CD8-positive, alpha-beta memory T cell (primary cell): ENCODE results near the gene UHMK1. TPM values are rescaled to one million over a fixed set of nuclear protein-coding genes. Genes with fewer than 3 reads are reported as not detected.
"Not testable (repeated sequence)": the region's sequence is repeated elsewhere in the genome, so short reads cannot be mapped to it uniquely, and the experiment has no call there.

Source experiments
- CTCF ChIA-PET: fragments of 350-600 bp; sonication (Branson Sonifier 250); formaldehyde crosslinking; loops from one replicate; lab custom pipeline; 2021; ENCODE audit warnings: antibody characterized with exemption; lab: Charles Lee
- POLR2A ChIA-PET: fragments of 350-600 bp; sonication (Branson Sonifier 250); formaldehyde crosslinking; loops from one replicate; lab custom pipeline; 2021; ENCODE audit warnings: antibody characterized with exemption; lab: Charles Lee
- DNase-seq, 5 donors: peaks; one replicate each; pipeline versions ENCODE4 v3.0.0 to v3.0.0-alpha.2; 2020 to 2022; ENCODE audit warnings: mixed read lengths in 1 of 5
- H3K27ac ChIP-seq: one replicate; pipeline ENCODE4 v1.7.0; 2013; ENCODE audit warnings: low read depth, mild to moderate bottlenecking, low read length, moderate library complexity
- H3K27me3 ChIP-seq: 2 replicates; pipeline ENCODE4 v1.7.0; 2013; ENCODE audit warnings: low read length, mild to moderate bottlenecking; ENCODE audit not compliant: insufficient read depth, poor library complexity, severe bottlenecking
- H3K36me3 ChIP-seq: 2 replicates; pipeline ENCODE4 v1.7.0; 2013; ENCODE audit warnings: mild to moderate bottlenecking, low read length, moderate library complexity; ENCODE audit not compliant: insufficient read depth
- H3K4me1 ChIP-seq: 2 replicates; pipeline ENCODE4 v1.7.0; 2013; ENCODE audit warnings: mild to moderate bottlenecking, low read length, moderate library complexity; ENCODE audit not compliant: insufficient read depth
- H3K4me3 ChIP-seq: 2 replicates; pipeline ENCODE4 v1.7.0; 2013; ENCODE audit warnings: mild to moderate bottlenecking, low read length
- H3K9me3 ChIP-seq: 2 replicates; pipeline ENCODE4 v1.7.0; 2013; ENCODE audit warnings: mild to moderate bottlenecking, low read length
- H3K27ac Mint-ChIP-seq, 8 donors: one replicate each; pipeline ENCODE4 v1.8.0; 2020 to 2021; ENCODE audit warnings: mixed read lengths in 8 of 8, mild to moderate bottlenecking in 6 of 8, inconsistent platforms in 3 of 8, moderate library complexity in 3 of 8
- H3K27me3 Mint-ChIP-seq, 2 donors: one replicate each; pipeline ENCODE4 v1.8.0; 2020 to 2021; ENCODE audit warnings: mixed read lengths in 2 of 2, mild to moderate bottlenecking in 1 of 2, moderate library complexity in 1 of 2
- H3K36me3 Mint-ChIP-seq, 3 donors: one replicate each; pipeline ENCODE4 v1.8.0; 2020 to 2021; ENCODE audit warnings: mixed read lengths in 3 of 3, inconsistent platforms in 1 of 3, mild to moderate bottlenecking in 1 of 3
- H3K4me1 Mint-ChIP-seq, 3 donors: one replicate each; pipeline ENCODE4 v1.8.0; 2020 to 2021; ENCODE audit warnings: mixed read lengths in 3 of 3, inconsistent platforms in 1 of 3, mild to moderate bottlenecking in 1 of 3
- H3K4me3 Mint-ChIP-seq, 7 donors: one replicate each; pipeline ENCODE4 v1.8.0; 2020 to 2021; ENCODE audit warnings: mixed read lengths in 7 of 7, mild to moderate bottlenecking in 6 of 7, moderate library complexity in 4 of 7, inconsistent platforms in 2 of 7
- H3K9me3 Mint-ChIP-seq, 5 donors: one replicate each; pipeline ENCODE4 v1.8.0; 2020 to 2022; ENCODE audit warnings: mixed read lengths in 5 of 5, mild to moderate bottlenecking in 3 of 5, moderate library complexity in 2 of 5, inconsistent platforms in 1 of 5
- polyA plus RNA-seq: library from polyadenylated mRNA; unstranded; fragments of 300-500 nt; fragmentation: Illumina TruSeq; gene quantifications from one replicate; pipeline ENCODE4 v1.2.3, GENCODE V29; 2021
- total RNA-seq, 2 experiments: library from RNA; stranded (reverse); gene quantifications; one replicate each; pipeline ENCODE4 v1.2.3, GENCODE V29; 2021

UHMK1 gene
- total and polyA plus RNA-seq, 3 experiments from 2014 or later, result 54.3 to 67.9 (median 67.7) TPM

- peaks cover 16% of the 10 kb centered on the region for H3K4me1 ChIP-seq
- ChIA-PET POLR2A (interaction anchor here (0.6 kb wide), 1 partner anchor 50 kb away, joined by 3 read pairs; no protein-coding TSS in a partner anchor), CTCF (no interaction called here)
- H3K4me3 ChIP-seq, result peak within 1 kb of the TSS; percentile 78
- H3K4me1 Mint-ChIP-seq, result peaks cover 43 to 54% (median 53%) of the 10 kb centered on the region in 3 donors
- H3K9me3 ChIP-seq, result no peaks in the 10 kb centered on the region
- H3K9me3 Mint-ChIP-seq, result peaks cover 0 to 2% (median 0%) of the 10 kb centered on the region in 5 donors
- H3K27me3 Mint-ChIP-seq, result peaks cover 0 to 3% of the 10 kb centered on the region in 2 donors
- peaks cover 0 to 14% (median 3%) of the 10 kb centered on the region in 3 donors for H3K36me3 Mint-ChIP-seq
- no peak for DNase-seq
- H3K4me3 Mint-ChIP-seq, result peak within 1 kb of the TSS; percentile 96 to 99 (median 96)
- H3K27ac Mint-ChIP-seq, result peak within 1 kb of the TSS; percentile 97 to 99 (median 99)
- H3K27me3 ChIP-seq, result no peaks in the 10 kb centered on the region
- H3K27ac ChIP-seq, result peak within 1 kb of the TSS; percentile 93
- H3K36me3 ChIP-seq, result no peaks in the 10 kb centered on the region
Observed at GRCh38 chr1:162561616-162562469, 64.2 kb downstream of the UHMK1 start, which contains the start of gene UAP1. Gene UAP1, plus strand, starts transcription at chr1:162561722. Its CDS starts 4,347 bp downstream, at chr1:162566069.

DNA sequence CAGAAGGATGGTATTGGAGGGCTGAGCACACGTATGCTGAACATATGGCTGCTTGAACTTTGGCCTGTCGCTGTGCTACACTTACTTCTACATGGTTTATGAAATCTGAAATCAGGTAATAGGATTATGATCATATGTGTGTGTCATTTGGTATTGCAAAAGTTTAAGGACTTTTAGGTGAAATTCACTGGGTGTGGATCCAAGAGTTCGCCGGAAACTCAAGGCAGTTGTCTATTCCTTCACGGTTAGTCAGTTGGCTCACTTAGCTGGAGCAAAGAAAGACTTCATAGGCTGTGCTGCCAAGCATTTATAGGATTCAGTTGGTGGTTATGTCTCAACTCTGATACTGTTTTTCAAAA lies 64.8 kb downstream of the UHMK1 start:
- no peak for DNase-seq
- ChIA-PET CTCF (no interaction called here), POLR2A (no interaction called here)
- peak overlapping the region; percentile 61 for H3K4me3 ChIP-seq
- Mint-ChIP-seq H3K36me3 (peaks cover 0 to 19% (median 6%) of the 10 kb centered on the region in 3 donors), H3K27me3 (peaks cover 0 to 3% of the 10 kb centered on the region in 2 donors), H3K27ac (peak overlapping the region; percentile 91 to 99 (median 96)), H3K9me3 (peaks cover 0 to 2% (median 0%) of the 10 kb centered on the region in 5 donors), H3K4me1 (peaks cover 45 to 60% (median 54%) of the 10 kb centered on the region in 3 donors), H3K4me3 (peak overlapping the region; percentile 92 to 99 (median 96))
- H3K27ac ChIP-seq, result peak overlapping the region; percentile 93
- no peaks in the 10 kb centered on the region for H3K36me3 ChIP-seq
- no peaks in the 10 kb centered on the region for H3K9me3 ChIP-seq
- H3K27me3 ChIP-seq, result no peaks in the 10 kb centered on the region
- H3K4me1 ChIP-seq, result peaks cover 16% of the 10 kb centered on the region

DNA sequence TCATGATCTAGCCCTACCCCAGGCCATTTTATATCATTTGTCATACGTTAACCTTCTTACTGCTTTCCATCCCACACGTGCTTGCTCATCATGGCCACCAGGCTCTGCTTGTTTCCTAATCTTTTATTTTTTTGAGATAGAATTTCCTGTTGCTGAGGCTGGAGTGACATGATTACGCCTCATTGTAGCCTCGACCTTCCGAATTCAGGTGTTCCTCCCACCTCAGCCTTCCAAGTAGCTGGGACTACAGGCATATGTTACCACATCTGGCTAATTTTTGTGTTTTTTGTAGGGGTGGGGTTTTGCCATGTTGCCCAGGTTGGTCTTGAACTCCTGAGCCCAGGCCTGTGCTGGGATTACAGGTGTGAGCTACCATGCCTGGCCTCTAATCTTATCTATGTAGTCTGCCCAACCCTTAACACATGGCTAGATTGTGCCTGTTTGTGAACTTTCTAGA lies 67.2 kb downstream of the UHMK1 start:
- CTCF ChIA-PET, result no interaction called here
- DNase-seq, result no peak
- Histone ChIP-seq H3K4me3 (no peak overlapping the region), H3K4me1 (peaks cover 16% of the 10 kb centered on the region), H3K27ac (no peak overlapping the region), H3K9me3 (no peaks in the 10 kb centered on the region), H3K27me3 (no peaks in the 10 kb centered on the region), H3K36me3 (no peaks in the 10 kb centered on the region)
- Mint-ChIP-seq H3K9me3 (peaks cover 0 to 2% (median 0%) of the 10 kb centered on the region in 5 donors), H3K4me1 (peaks cover 45 to 61% (median 54%) of the 10 kb centered on the region in 3 donors), H3K36me3 (peaks cover 0 to 29% (median 11%) of the 10 kb centered on the region in 3 donors), H3K27me3 (peaks cover 0 to 3% of the 10 kb centered on the region in 2 donors), H3K4me3 (peak overlapping the region in 1 of 7 donors; percentile 49), H3K27ac (peak overlapping the region in 6 of 8 donors; percentile 26 to 73 (median 59))
- POLR2A ChIA-PET, result no interaction called here

DNA sequence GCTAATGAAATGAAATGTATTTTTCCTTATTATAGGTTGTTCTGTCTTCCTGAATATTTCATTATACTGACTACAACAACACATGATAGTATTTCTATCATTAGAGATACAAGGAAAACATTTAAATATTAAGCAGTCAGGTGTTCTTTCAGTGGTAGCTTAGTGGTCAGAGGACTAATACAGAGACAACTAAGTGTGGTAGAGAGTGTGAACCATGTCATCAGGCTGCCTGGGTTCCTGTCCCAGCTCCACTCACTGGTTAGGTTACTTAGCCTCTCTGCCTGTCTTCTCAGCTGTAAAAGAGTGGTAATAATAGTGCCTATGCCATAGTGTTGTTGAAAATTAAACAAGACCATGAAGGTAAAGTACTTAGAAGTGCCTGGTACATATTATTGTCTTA lies 67.8 kb downstream of the UHMK1 start:
- Histone ChIP-seq H3K9me3 (no peaks in the 10 kb centered on the region), H3K4me3 (no peak overlapping the region), H3K27me3 (no peaks in the 10 kb centered on the region), H3K27ac (no peak overlapping the region), H3K4me1 (peaks cover 12% of the 10 kb centered on the region), H3K36me3 (no peaks in the 10 kb centered on the region)
- H3K9me3 Mint-ChIP-seq, result peaks cover 0 to 2% (median 0%) of the 10 kb centered on the region in 5 donors
- peaks cover 43 to 56% (median 54%) of the 10 kb centered on the region in 3 donors for H3K4me1 Mint-ChIP-seq
- POLR2A ChIA-PET, result no interaction called here
- CTCF ChIA-PET, result no interaction called here
- peak overlapping the region in 2 of 8 donors; percentile 29 to 30 for H3K27ac Mint-ChIP-seq
- DNase-seq, result no peak
- peaks cover 0 to 3% of the 10 kb centered on the region in 2 donors for H3K27me3 Mint-ChIP-seq
- H3K36me3 Mint-ChIP-seq, result peaks cover 0 to 30% (median 13%) of the 10 kb centered on the region in 3 donors
- H3K4me3 Mint-ChIP-seq, result peak overlapping the region in 2 of 7 donors; percentile 13 to 49

DNA sequence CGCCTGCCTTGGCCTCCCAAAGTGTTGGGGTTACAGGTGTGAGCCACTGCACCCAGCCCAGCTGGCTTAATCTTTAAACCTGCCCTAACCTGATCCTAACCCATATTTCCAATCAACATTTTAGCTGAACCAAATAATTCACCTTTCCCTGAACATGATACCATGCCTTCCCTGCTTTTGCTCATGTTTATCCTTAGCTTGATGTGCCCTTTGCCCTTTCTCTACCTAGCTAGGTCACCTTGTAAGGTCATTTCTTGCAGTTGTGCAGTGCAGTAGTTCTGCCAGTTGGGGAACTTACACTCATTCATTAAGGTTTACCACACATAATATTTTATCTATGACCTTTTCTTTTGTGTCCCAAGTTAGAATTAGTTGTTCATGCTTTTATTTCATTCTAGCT lies 69.3 kb downstream of the UHMK1 start:
- Histone ChIP-seq H3K4me3 (no peak overlapping the region), H3K36me3 (no peaks in the 10 kb centered on the region), H3K27me3 (no peaks in the 10 kb centered on the region), H3K27ac (no peak overlapping the region), H3K9me3 (no peaks in the 10 kb centered on the region), H3K4me1 (peaks cover 8% of the 10 kb centered on the region)
- peaks cover 0 to 2% (median 0%) of the 10 kb centered on the region in 5 donors for H3K9me3 Mint-ChIP-seq
- no peak for DNase-seq
- ChIA-PET CTCF (no interaction called here), POLR2A (no interaction called here)
- H3K4me1 Mint-ChIP-seq, result peaks cover 37 to 48% (median 48%) of the 10 kb centered on the region in 3 donors
- H3K36me3 Mint-ChIP-seq, result peaks cover 0 to 25% (median 13%) of the 10 kb centered on the region in 3 donors
- H3K27me3 Mint-ChIP-seq, result peaks cover 0 to 3% of the 10 kb centered on the region in 2 donors
- no peak overlapping the region for H3K4me3 Mint-ChIP-seq
- H3K27ac Mint-ChIP-seq, result no peak overlapping the region

DNA sequence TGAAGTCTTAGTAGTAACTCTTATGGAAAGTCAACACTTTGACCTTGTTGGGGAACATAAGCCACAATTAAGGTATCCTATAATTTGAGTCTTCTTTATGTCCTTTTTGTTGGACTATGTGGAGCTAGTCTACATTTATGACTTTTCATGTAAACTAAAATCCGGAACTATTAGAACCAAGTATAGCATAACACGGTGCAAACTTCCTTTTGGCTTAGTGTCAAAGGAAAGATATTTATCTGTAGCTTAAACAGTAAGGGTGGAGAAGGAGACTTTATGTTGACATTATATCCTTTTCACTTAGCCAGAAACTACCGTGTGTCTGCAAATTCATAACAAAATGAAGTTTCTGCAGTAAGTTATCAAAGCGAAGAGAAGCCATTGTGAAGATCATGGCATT lies 71.2 kb downstream of the UHMK1 start:
- Histone ChIP-seq H3K27ac (no peak overlapping the region), H3K27me3 (no peaks in the 10 kb centered on the region), H3K4me3 (no peak overlapping the region), H3K36me3 (no peaks in the 10 kb centered on the region), H3K9me3 (no peaks in the 10 kb centered on the region), H3K4me1 (no peaks in the 10 kb centered on the region)
- DNase-seq, result no peak
- Mint-ChIP-seq H3K9me3 (no peaks in the 10 kb centered on the region), H3K27me3 (peaks cover 0 to 2% of the 10 kb centered on the region in 2 donors), H3K4me3 (no peak overlapping the region), H3K27ac (peak overlapping the region in 1 of 8 donors; percentile 10), H3K36me3 (peaks cover 0 to 25% (median 15%) of the 10 kb centered on the region in 3 donors), H3K4me1 (peaks cover 29 to 42% (median 41%) of the 10 kb centered on the region in 3 donors)
- POLR2A ChIA-PET, result interaction anchor here (1.0 kb wide), 1 partner anchor 9 kb away, joined by 3 read pairs; no protein-coding TSS in a partner anchor
- CTCF ChIA-PET, result no interaction called here

DNA sequence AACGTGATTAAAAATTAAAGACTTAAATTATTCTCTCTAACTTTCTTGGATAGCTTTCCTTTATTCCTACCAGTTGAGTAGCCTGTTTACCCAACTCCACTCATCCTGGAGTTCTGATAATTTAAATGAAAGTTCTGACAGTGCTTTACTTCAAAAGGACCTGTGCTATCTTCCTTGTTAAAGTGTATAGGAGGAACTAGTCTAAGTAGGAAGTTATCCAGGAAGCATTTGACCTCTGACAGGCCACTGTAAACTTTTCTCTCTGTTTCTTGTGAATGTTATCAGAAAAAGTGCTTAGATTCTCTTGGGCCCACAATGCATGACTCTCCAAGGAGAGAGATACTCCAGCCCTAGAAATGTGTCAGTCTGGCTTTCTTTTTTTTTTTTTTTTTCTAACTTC lies 73.1 kb downstream of the UHMK1 start:
- H3K27me3 Mint-ChIP-seq, result peaks cover 0 to 2% of the 10 kb centered on the region in 2 donors
- ChIA-PET CTCF (no interaction called here), POLR2A (no interaction called here)
- no peak overlapping the region for H3K4me3 Mint-ChIP-seq
- DNase-seq, result no peak
- no peaks in the 10 kb centered on the region for H3K9me3 ChIP-seq
- no peak overlapping the region for H3K4me3 ChIP-seq
- H3K4me1 ChIP-seq, result no peaks in the 10 kb centered on the region
- no peaks in the 10 kb centered on the region for H3K27me3 ChIP-seq
- no peaks in the 10 kb centered on the region for H3K9me3 Mint-ChIP-seq
- H3K36me3 Mint-ChIP-seq, result peaks cover 0 to 23% (median 15%) of the 10 kb centered on the region in 3 donors
- peaks cover 12 to 23% (median 22%) of the 10 kb centered on the region in 3 donors for H3K4me1 Mint-ChIP-seq
- H3K27ac ChIP-seq, result no peak overlapping the region
- H3K36me3 ChIP-seq, result no peaks in the 10 kb centered on the region
- peak overlapping the region in 1 of 8 donors; percentile 81 for H3K27ac Mint-ChIP-seq

DNA sequence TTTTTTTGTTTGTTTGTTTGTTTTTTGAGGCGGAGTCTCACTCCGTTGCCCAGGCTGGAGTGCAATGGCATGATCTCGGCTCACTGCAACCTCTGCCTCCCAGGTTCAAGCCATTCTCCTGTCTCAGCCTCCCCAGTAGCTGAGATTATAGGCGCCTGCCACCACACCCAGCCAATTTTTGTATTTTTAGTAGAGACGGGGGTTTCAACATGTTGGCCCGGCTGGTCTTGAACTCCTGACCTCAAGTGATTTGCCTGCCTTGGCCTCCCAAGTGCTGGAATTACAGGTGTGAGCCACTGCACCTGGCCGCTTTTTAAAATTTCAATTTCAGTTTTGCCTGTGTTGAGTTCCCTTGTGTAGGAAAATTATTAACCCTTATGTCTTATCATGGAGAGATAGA lies 73.5 kb downstream of the UHMK1 start:
- POLR2A ChIA-PET, H3K27me3 Mint-ChIP-seq, CTCF ChIA-PET, H3K36me3 ChIP-seq, H3K9me3 ChIP-seq, H3K9me3 Mint-ChIP-seq, H3K4me3 Mint-ChIP-seq, H3K27ac ChIP-seq, H3K27me3 ChIP-seq, H3K4me3 ChIP-seq, H3K4me1 ChIP-seq, DNase-seq: not testable (repeated sequence)
- Mint-ChIP-seq H3K36me3 (peaks cover 0 to 24% (median 15%) of the 10 kb centered on the region in 3 donors), H3K27ac (peak overlapping the region in 1 of 8 donors; percentile 81), H3K4me1 (peaks cover 11 to 22% (median 20%) of the 10 kb centered on the region in 3 donors)
